Measurements from ENCODE around the gene PNMA6A. TPM values are rescaled to one million over a fixed set of nuclear protein-coding genes. Genes with fewer than 3 reads are reported as not detected.
A peak's percentile ranks its signal among the peaks of the same experiment; 100 is the strongest.
"Not testable (repeated sequence)": the region's sequence is repeated elsewhere in the genome, so short reads cannot be mapped to it uniquely, and the experiment has no call there.

The PNMA6A gene
- total RNA-seq, 1 donor from 2014 or later: 4.0 TPM

DNA sequence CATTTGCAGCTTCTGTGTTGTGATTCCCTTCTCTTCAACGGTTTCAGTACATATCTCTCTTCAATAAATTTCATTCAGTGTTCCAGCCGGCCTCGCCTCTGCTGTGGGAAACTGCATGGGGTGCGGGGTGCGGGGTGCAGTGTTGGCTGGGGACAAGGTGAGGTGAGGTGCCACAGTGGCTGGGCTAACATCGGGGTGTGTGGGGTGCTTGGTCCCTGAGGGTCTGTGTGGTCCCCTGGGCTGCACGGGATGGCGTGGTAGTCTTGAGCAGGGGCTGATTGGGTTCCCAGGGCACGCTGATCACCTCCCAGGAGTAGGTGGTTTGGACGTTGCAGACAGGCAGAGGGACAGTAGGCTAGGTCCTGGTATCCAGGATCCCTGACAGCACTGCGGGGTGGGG, 2.7 kb downstream of the PNMA6A start:
- DNase-seq (ENCODE audit: low spot score) (no peak), ATAC-seq (no peak)

DNA sequence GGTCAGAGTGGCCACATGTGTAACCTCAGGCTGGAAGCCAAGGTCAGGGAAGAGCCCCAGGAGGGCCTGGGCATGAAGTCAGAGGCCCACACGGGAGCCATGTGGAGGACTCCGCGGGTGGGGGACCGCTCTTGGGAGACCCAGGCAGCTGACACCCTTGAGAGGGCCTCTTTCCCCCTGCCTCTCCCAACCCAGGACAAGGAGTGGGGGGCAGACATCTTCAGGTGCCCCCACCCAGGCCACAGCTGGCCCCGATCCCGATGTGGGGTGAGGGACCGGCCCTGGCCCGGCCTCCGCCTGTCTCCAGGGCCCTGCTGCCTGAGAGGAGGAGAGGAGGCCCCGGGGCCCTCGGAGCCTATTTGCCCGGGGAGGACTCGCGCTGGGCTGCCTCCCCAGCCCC, 3.1 kb downstream of the PNMA6A start:
- DNase-seq (ENCODE audit: low spot score): no peak
- no peak for ATAC-seq

DNA sequence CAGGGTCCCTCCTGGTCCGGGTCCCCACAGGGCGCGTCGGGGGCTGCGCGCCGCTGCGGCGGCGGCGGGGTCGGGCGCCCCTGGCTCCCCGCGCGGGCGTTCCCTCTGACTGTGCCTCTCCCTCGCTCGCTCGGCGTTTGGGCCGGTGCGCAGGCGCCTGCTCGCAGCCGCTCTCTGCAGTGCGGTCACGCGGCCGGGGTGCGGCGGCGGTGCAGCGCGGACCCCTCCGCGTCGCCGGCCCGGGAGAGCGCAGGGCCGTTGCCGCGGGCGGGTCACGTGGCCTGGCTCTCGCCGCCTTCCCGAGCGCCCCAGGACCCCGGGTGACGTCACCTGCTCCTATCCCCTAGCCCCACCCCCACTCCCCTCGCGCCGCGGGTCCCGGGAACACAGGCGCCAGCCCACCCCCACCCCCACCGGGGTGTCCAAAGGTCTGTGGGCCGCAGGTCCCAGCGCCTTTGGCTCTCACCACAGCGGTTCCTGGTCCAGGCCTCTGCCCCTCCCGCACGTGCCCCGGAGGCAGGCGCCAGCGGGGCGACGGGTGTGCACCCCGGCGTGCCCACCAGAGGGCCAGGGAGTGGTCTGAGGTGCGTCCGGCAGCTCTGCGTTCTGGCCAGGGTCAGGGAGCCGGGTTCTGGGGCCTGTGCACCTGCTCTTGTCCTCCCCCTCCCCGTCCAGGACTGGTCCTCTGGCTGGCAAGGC, 5.3 kb downstream of the PNMA6A start:
- ATAC-seq: peak; percentile 78
- DNase-seq (ENCODE audit: low spot score): not testable (repeated sequence)

DNA sequence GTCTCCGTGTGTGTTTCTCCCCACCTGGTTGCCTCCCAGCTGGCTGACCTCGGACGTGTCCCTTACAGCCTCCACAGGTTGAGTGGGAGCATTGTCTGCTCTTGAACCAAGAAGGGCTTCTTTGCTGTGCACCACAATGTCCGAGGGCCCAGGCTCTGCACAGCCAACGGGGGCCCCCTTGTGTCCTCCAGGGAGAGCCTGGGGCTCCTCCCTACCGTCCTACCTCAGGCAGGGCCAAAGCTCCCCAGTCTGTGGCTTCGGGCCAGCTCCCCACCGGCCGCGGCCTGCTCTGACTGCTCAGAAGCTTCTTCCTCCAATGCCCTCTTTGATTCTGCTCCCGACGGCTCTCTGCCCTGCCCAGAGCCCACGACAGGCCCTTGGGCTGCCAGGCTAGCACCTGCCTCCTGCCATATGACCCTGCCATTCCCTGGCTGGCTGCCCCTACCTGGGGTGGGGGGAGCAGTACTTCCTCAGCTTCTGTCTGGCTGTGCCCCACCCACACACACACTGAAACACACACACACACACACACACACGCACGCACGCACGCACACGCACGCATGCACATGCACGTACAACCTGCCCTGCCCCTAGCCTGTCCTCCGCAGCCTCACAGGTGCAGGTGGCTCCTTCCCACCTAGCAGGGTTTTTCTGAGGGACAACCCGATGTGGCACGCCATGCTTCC, 11.1 kb downstream of the PNMA6A start:
- not testable (repeated sequence) for ATAC-seq; DNase-seq (ENCODE audit: low spot score)

DNA sequence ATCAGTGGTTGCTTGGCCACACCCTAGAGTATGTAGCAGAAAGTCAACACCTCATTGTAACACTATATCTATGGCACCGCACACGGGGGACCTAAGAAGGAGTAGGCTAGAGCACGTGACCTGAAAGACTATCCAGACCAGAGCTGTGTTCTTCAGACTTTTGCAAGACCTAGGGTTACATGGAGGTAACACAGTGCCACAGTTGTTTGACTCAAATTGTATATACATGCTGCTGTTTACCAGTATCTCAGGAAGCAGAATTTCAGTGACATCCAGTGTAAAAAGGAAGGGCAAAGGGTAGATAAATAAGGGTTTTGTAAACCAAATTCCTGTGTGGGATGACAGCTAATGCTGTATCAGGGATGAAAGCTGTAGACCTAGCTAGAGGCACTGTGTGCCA, 30.2 kb downstream of the PNMA6A start:
- ATAC-seq (peak; percentile 63), DNase-seq (ENCODE audit: low spot score) (no peak)

DNA sequence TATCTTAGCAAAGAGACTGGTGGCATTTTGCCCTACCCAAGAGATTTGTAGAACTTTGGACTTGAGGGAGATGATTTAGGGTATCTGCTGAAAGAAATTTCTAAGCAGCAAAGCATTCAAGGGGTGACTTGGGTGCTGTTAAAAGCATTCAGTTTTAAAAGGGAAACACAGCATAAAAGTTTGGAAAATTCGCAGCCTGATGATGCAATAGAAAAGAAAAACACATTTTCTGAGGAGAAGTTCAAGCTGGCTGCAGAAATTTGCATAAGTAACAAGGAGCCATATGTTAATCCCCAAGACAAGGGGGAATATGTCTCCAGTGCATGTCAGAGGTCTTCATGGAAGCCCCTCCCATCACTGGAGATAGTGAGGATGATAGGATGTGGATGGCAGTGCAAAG, 32.7 kb downstream of the PNMA6A start:
- not testable (repeated sequence) for ATAC-seq; DNase-seq (ENCODE audit: low spot score)

DNA sequence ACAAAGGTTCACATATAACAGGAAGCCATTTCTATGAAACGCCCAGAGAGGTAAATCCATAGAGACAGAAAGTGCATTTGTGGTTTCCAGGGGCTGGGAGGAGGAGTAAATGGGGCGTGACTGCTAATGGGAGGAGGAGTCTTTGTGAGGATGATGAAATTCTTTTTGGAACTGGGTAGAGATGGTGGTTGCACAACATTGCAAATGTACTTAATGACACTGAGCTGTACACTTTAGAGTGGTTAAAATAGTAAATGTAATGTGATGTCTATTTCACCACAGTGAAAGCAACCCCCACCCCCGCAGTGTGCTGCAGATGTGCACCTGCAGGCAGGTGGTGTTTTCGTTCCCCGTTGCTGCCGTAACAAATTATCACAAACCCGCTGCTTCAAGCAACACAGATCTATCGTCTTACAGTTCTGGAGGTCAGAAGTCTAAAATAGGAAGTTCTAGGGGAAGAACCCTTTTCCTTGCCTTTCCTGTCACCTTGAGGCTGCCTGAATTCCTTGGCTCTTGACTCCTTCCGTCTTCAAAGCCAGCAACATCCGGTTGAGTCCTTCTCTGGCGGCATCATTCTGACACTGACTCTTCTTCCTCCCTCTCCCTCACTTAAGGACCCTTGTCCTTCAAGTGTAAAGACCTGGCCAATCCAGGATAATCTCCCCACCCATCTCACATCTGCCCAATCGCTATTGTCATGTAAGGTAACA, 34.0 kb downstream of the PNMA6A start:
- not testable (repeated sequence) for DNase-seq (ENCODE audit: low spot score)
- ATAC-seq: peak; percentile 81

DNA sequence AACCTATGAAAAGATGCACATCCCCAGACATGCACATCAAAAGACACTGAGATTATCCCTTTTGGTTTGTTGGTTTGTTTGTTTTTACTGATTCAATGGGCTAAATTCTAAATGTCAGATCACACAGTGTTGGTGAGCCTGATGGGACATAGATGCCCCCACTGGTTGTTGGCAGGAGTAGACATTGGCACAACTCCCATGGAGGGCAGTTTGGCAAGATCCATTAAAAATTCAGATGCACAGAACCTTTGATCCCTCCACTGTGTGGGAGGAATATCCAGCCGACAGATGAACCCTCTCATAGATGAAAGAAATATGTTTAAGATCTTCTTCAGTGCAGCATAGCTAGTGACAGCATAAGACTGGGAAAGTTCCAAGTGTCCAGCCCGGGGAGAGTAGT, 38.5 kb downstream of the PNMA6A start:
- peak; percentile 48 for ATAC-seq
- not testable (repeated sequence) for DNase-seq (ENCODE audit: low spot score)

DNA sequence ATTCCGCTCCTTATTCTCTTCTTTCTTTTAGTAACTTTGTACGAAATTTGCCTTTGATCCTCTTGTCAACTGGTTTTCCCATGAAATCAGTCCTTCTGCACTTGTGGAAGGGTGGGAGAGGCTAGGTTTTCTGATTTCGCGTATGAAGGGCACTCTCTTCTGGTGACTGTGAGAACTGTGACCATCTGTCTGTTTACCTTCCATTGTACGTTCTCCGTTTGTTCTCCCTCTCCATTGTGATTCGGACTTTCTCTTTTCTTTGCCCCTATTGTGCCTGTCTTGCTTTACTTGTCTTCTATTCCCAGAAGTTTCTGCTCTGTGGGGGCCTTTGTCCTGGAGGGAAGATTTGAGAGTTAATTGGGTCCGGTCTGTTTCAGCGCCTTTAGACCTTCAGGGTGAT, 41.6 kb downstream of the PNMA6A start:
- ATAC-seq: peak; percentile 39
- not testable (repeated sequence) for DNase-seq (ENCODE audit: low spot score)

DNA sequence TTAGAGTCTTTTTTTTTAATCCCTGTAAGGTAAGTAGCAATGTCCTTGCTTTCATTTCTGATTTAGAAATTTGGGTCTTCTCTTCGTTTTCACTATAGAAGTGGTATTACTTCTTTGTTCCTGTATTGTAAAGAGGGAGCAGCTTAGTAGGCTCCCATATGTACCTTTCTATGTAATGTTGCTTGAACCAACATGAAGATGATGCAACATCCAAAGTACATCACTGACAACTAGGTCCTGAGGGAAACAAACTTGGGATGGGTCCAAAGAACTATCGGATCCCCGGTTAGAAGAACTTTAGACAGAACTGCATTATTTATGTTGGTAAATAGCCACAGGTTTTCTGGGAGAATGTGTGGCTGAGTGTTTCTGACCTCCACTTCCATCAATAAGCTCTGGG, 45.5 kb downstream of the PNMA6A start:
- not testable (repeated sequence) for DNase-seq (ENCODE audit: low spot score)
- peak; percentile 79 for ATAC-seq

DNA sequence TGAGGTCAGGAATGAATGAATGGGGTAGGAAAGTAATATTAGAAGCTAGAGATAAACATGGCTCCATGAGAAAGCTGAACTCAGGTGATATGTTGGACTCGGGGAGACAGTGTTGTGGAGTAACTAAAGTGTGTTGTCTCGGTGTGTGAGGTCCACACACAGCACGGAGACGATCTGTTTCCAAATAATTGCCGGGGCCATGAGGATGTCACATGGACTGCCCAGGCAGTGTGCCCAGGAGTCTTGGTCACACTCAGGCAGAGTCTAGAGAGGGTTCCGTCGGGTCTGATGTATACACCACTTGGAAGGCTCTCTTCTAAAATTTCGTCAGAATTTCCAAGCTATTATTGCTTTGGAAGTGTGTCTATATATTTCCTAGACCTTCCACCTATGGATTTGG, 48.0 kb downstream of the PNMA6A start:
- peak; percentile 67 for ATAC-seq
- DNase-seq (ENCODE audit: low spot score): not testable (repeated sequence)

DNA sequence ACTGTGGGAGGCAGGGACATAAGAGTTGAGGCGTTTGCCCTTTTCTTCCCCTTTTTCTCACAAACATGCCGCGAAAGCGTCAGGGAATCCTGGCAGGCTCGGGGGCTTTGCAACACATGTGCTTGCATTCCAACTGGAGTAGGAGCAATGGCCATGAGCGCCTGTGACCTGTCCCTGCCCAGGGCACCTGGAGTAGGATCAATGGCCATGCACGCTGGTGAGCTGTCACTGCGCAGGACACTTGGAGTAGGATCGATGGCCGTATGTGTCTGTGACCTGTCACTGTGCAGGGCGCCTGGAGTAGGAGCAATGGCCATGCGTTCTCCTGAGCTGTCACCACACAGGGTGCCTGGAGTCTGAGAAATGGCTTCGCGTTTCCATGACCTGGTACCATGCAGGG, 51.2 kb downstream of the PNMA6A start:
- ATAC-seq: peak; percentile 80
- DNase-seq (ENCODE audit: low spot score): not testable (repeated sequence)

Other genes with a start within 250 kb of the PNMA6A start
- gene CETN2, start 241.7 kb upstream of the PNMA6A start, total RNA-seq: 12.2 TPM
- 22.0 TPM for gene NSDHL, start 241.4 kb upstream of the PNMA6A start, total RNA-seq
- gene ZNF185, start 174.4 kb upstream of the PNMA6A start, total RNA-seq: 0.96 TPM
- not detected for gene PNMA5, start 78.3 kb upstream of the PNMA6A start, total RNA-seq
- 0.23 TPM for gene PNMA3, start 16.0 kb upstream of the PNMA6A start, total RNA-seq
- not detected for gene MAGEA1, start 106.8 kb downstream of the PNMA6A start, total RNA-seq
- gene PNMA6F, start 249.3 kb downstream of the PNMA6A start, total RNA-seq: not detected

Measured in left lobe of liver (tissue), 2 donors.